BE2C (cell line): ENCODE results near the gene PRR5.
"Not testable (repeated sequence)": the region's sequence is repeated elsewhere in the genome, so short reads cannot be mapped to it uniquely, and the experiment has no call there.

ENCODE experiments used
- DNase-seq: peaks from one replicate; pipeline ENCODE4 v3.0.0-alpha.2; 2020
- H3K27me3 ChIP-seq: fragments of 250-450 bp; sonication (Bioruptor Pico); 2 replicates; pipeline ENCODE4 v1.5.1; 2020; ENCODE audit warnings: mild to moderate bottlenecking
- H3K36me3 ChIP-seq: fragments of 250-450 bp; sonication (Bioruptor Pico); 2 replicates; pipeline ENCODE4 v1.5.1; 2020; ENCODE audit warnings: mild to moderate bottlenecking
- H3K4me1 ChIP-seq: fragments of 250-450 bp; sonication (Bioruptor Pico); 2 replicates; pipeline ENCODE4 v1.5.1; 2020
- H3K4me3 ChIP-seq: 2 replicates; pipeline ENCODE4 v1.5.1; 2011; ENCODE audit warnings: low read depth, low read length
- H3K9me3 ChIP-seq: fragments of 250-450 bp; sonication (Bioruptor Pico); 2 replicates; pipeline ENCODE4 v1.5.1; 2020
- CTCF ChIP-seq: IDR thresholded peaks from 2 replicates; pipeline ENCODE4 v1.5.1; 2012; ENCODE audit warnings: mild to moderate bottlenecking, low read depth, low read length

PRR5 gene

GRCh38 chr22:44743247-44743646, 41.2 kb downstream of the PRR5 start:
- no peaks in the 10 kb centered on the region for H3K27me3 ChIP-seq
- no peaks in the 10 kb centered on the region for H3K36me3 ChIP-seq
- H3K4me1 ChIP-seq, result no peaks in the 10 kb centered on the region
- H3K4me3 ChIP-seq, result no peak overlapping the region
- no peak for TF ChIP-seq CTCF
- H3K9me3 ChIP-seq, result no peaks in the 10 kb centered on the region
- DNase-seq, result no peak

GRCh38 chr22:44743804-44744211, 41.8 kb downstream of the PRR5 start:
- Histone ChIP-seq H3K4me3 (no peak overlapping the region), H3K36me3 (no peaks in the 10 kb centered on the region), H3K4me1 (no peaks in the 10 kb centered on the region), H3K27me3 (no peaks in the 10 kb centered on the region), H3K9me3 (no peaks in the 10 kb centered on the region)
- no peak for DNase-seq
- TF ChIP-seq CTCF, result no peak

- no peak overlapping the region for H3K4me3 ChIP-seq
- H3K9me3 ChIP-seq, result no peaks in the 10 kb centered on the region
- DNase-seq, result no peak
- H3K36me3 ChIP-seq, result no peaks in the 10 kb centered on the region
- H3K4me1 ChIP-seq, result no peaks in the 10 kb centered on the region
- no peaks in the 10 kb centered on the region for H3K27me3 ChIP-seq
- TF ChIP-seq CTCF, result no peak
These were observed 44.1 kb downstream of the PRR5 start for GRCh38 chr22:44745853-44746789.

GRCh38 chr22:44747784-44748127, 45.8 kb downstream of the PRR5 start:
- not testable (repeated sequence) for H3K36me3 ChIP-seq, H3K4me3 ChIP-seq, H3K9me3 ChIP-seq, H3K27me3 ChIP-seq, H3K4me1 ChIP-seq, DNase-seq

GRCh38 chr22:44748524-44748923, 46.5 kb downstream of the PRR5 start:
- Histone ChIP-seq H3K9me3 (no peaks in the 10 kb centered on the region), H3K27me3 (no peaks in the 10 kb centered on the region), H3K4me3 (no peak overlapping the region), H3K4me1 (no peaks in the 10 kb centered on the region), H3K36me3 (no peaks in the 10 kb centered on the region)
- no peak for DNase-seq
- no peak for TF ChIP-seq CTCF

GRCh38 chr22:44750481-44750880, 48.5 kb downstream of the PRR5 start:
- no peak for TF ChIP-seq CTCF
- Histone ChIP-seq H3K27me3 (no peaks in the 10 kb centered on the region), H3K4me3 (no peak overlapping the region), H3K4me1 (no peaks in the 10 kb centered on the region), H3K36me3 (no peaks in the 10 kb centered on the region), H3K9me3 (no peaks in the 10 kb centered on the region)
- DNase-seq, result no peak
